NCI-H2196 treated with DMSO at 0.1 percent for 48 hours (cell line): ENCODE results near the gene CYSLTR2.

Source experiments
- DNase-seq: peaks from one replicate; lab custom pipeline; 2025; ENCODE audit not compliant: unreplicated experiment; lab: John Stamatoyannopoulos, UW

CYSLTR2 gene, protein sequence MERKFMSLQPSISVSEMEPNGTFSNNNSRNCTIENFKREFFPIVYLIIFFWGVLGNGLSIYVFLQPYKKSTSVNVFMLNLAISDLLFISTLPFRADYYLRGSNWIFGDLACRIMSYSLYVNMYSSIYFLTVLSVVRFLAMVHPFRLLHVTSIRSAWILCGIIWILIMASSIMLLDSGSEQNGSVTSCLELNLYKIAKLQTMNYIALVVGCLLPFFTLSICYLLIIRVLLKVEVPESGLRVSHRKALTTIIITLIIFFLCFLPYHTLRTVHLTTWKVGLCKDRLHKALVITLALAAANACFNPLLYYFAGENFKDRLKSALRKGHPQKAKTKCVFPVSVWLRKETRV

GRCh38 chr13:48653472-48653939, at the start of gene CYSLTR2:
Gene CYSLTR2, plus strand, starts transcription at chr13:48653929. Its CDS starts 52,889 bp downstream, at chr13:48706818.
- DNase-seq, result no peak

GRCh38 chr13:48615049-48615448, 38.7 kb upstream of the CYSLTR2 start:
- no peak for DNase-seq

DNA sequence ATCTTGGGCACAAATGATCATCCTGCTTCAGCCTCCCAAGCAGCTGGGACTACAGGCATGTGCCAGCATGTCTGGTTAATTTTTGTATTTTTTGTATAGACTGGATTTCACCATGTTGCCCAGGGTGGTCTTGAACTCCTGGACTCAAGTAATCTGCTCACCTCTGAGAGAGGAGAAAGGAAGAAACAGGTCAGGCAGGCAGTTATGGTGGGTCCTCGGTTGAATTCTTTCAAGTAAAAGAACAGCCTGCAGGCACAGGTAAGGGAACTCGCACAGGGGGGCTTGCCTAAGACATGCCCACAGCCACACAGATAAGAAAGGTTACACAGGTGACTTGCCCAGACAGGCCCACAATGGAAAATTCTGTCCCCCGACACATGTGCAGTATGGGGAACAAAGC, 34.8 kb upstream of the CYSLTR2 start:
- no peak for DNase-seq

GRCh38 chr13:48621056-48621455, 32.7 kb upstream of the CYSLTR2 start:
- DNase-seq, result no peak

DNA sequence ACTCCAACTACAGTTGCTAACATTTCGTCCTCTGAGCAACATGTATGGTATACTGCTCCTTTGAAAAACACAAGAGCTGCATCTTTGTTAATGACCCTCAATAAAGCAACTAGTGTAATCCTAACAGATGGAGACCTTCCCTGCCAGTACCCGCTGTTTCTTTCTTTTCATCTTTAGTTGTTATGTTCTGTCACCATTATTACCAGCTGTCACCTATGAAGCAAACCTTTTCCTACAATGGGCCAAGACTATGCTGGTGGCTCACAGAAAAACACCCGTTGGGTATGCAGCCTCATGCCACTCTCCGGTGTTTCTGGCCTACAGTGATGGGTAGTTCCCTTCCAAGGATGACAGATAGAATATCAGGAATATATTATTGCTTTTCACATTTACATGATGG, 29.7 kb upstream of the CYSLTR2 start:
- no peak for DNase-seq

DNA sequence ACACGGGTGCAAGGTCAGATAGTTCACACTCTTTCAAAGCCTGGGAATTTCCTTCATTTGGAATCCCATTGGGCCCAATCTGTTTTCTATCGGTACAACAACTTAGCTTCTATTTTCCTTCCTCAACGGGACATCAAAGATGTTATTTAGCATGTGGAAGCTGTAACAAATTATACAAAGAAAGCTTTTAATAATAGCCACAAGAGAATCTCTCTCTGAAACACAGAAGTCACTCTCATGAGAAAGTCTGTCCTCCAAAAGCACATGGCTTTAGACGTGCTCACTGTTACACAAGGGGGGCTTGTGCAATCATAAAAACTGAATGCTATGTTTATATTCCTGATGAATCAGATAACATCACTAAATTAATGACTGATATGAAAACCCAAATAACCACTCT, 28.9 kb upstream of the CYSLTR2 start:
- no peak for DNase-seq

- DNase-seq, result no peak
Observed at GRCh38 chr13:48625413-48626076, 28.2 kb upstream of the CYSLTR2 start.

- no peak for DNase-seq
Observed at GRCh38 chr13:48626077-48626449, 27.7 kb upstream of the CYSLTR2 start.

GRCh38 chr13:48626726-48627451, 26.8 kb upstream of the CYSLTR2 start:
- DNase-seq, result no peak

GRCh38 chr13:48629277-48629676, 24.5 kb upstream of the CYSLTR2 start:
- no peak for DNase-seq

DNA sequence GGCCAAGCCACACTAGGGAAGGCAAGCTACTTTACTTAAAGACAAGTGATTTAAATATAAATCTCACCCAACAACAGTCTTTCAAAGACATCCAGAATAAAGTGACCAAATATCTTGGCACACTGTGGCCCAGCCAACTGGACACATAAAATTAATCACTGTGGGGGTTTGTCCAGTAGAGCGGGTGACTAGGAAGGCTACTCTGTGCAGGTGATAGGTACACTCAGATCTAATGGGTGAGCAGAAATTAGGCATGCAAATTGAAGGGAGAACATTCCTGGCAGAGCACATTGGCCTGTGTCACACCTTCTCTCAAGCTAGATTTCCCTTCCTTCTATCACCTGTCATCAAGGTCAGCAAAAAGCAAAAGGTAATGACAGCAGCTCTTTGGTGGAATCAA, 23.4 kb upstream of the CYSLTR2 start:
- no peak for DNase-seq

- DNase-seq, result no peak
Observed at GRCh38 chr13:48630773-48631172, 23.0 kb upstream of the CYSLTR2 start.

GRCh38 chr13:48631441-48631840, 22.3 kb upstream of the CYSLTR2 start:
- no peak for DNase-seq

GRCh38 chr13:48633700-48634099, 20.0 kb upstream of the CYSLTR2 start:
- no peak for DNase-seq

- DNase-seq, result no peak
Observed at GRCh38 chr13:48634636-48635035, 19.1 kb upstream of the CYSLTR2 start.

- DNase-seq, result no peak
Observed at GRCh38 chr13:48635478-48635877, 18.3 kb upstream of the CYSLTR2 start.

DNA sequence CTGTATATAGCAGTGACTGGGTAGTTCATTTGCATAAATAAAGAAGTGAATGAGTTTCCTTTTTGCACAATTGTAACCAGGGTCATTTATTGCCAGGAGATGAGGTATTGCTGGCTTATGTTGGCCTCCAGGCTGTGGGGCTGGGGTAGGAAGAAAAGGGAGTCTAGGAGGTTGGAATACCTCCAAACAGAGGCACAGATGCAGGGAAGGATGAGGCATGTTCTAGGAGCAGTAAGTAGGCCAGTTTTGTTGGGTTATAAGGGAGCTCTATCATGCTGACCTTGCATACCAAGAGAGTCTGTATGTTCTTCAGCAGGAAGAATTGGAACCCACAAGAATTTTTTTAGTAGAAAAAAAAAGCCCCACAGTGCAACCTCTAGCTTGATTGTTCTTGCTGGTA, 17.2 kb upstream of the CYSLTR2 start:
- no peak for DNase-seq

DNA sequence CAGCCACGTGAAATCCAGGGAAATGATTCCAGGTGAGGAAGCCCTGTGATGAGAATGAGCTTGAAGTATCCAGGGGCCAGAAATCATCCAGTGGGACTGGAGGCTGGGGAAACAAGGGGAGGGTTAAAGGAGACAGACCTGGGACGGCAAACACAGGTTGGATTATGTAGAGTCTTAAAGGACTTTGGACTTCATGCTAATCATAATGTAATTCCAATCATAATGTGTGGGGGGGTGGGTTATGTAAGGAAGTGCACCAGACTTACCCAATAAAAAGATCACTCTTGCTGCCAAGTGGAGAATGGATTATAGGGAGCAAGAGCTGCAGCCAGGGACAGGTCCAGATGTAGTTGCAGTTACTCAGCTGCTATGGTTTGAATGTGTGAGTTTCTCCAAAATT, 16.1 kb upstream of the CYSLTR2 start:
- DNase-seq, result no peak

GRCh38 chr13:48640767-48641166, 13.0 kb upstream of the CYSLTR2 start:
- DNase-seq, result no peak

GRCh38 chr13:48641404-48641803, 12.3 kb upstream of the CYSLTR2 start:
- DNase-seq, result no peak

- no peak for DNase-seq
Observed at GRCh38 chr13:48642061-48642460, 11.7 kb upstream of the CYSLTR2 start.

DNA sequence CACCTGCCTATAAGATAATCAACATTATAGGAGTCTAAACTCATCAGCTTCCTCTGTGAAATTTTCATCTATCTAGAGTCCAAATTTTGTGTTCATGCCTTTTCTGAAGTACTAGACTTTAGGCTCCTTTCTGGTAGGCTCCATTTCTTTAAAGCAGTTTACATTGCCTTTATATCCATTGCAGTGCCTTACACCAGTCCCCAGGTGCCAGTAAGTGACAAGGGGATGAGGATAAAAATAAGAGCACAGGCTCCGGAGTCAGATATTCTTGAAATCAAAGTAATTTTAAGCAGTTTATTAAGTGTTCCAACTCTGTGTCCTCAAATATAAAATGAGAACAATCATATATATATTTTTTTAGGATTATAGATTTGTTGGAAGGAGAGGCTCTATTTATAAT, 10.6 kb upstream of the CYSLTR2 start:
- DNase-seq, result no peak
